GM12864 (cell line): ENCODE results near the gene TNKS1BP1.
"Not testable (repeated sequence)": the region's sequence is repeated elsewhere in the genome, so short reads cannot be mapped to it uniquely, and the experiment has no call there.

Experiments
- DNase-seq: peaks from one replicate; pipeline ENCODE4 v3.0.0-alpha.2; 2011; ENCODE audit warnings: low read depth
- H3K4me3 ChIP-seq: 2 replicates; pipeline ENCODE4 v1.5.1; 2011; ENCODE audit warnings: mild to moderate bottlenecking, low read depth, low read length, control low read depth
- TF ChIP-seq, protein P1 (sequence below): IDR thresholded peaks from 2 replicates; pipeline ENCODE4 v1.5.1; 2011; ENCODE audit warnings: low read depth, mild to moderate bottlenecking, moderate library complexity, low read length, control low read depth, inconsistent platforms; ENCODE audit errors: missing control alignments

Gene TNKS1BP1

DNA sequence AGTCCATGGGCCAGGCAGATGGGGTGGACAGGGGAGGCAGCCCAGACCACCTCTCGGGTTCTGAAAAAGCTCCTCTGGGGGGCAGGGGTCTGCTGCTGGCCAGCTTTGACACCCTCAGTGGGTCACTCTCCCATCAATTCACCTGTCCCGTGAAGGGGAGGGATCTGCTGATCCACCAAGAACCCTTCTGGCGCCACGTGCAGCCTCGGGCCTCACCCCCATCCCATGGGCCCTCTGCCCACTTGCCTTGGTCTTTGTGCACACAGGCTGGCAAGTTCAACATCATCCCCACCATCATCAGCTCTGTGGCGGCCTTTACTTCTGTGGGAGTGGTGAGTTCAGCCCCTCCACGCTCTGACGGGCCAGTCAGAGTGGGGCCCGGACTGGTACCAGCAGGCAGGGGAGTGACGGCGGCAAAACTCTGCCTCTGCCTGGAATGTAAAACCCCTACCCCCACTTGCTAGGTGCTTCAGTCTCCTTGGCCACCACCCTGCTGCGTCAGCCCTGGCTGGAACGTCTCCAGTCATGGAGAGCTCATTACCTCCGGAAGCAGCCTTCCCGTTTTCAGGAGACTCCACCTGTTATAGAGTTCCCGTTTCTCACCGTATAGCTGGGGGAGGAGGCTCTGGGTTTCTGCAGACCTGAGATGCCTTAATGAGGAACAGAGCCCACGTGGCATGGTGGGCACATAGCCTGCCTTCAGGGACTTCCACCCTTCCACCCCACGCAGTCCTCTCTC is 43.5 kb upstream of the TNKS1BP1 start:
- DNase-seq = no peak

DNA sequence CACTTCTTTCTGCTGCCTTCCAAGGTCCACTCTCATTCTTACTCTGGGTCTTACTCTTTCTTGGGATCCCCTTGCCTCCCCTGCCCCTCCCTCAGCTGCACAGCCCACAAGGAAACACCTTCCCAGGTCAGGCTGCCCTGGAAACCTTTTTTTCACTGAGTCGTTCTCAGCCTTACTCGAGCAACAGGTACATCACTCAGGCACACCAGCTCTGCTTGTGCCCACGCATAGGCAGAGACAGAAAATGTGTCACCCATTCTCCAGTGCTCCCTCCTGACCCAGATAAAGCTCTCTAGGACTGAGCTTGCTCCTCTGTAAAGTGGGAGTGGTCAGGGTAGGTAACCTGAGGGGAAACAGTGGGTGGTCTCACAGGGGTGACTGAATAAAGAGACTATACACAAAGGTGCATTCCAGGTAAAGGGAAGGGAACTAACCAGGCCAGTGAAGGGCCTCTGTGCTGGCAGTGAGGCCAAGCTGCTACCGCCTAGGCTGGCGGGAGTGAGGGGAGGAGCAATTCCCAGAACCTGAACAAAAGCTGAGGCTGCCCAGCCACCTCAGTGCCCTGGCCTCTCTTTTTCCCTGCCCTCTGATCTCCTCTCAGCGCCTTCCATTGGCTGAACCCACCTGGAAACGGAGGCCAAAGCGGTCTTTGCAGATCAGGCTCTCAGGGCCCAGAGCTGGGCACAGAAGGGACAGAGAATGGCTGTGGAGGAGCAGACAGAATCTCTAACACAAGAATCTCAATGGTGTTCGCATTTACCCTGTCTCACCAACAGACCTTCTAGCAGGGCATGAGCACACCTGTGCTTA is 40.3 kb upstream of the TNKS1BP1 start:
- TF ChIP-seq, protein P1, sequence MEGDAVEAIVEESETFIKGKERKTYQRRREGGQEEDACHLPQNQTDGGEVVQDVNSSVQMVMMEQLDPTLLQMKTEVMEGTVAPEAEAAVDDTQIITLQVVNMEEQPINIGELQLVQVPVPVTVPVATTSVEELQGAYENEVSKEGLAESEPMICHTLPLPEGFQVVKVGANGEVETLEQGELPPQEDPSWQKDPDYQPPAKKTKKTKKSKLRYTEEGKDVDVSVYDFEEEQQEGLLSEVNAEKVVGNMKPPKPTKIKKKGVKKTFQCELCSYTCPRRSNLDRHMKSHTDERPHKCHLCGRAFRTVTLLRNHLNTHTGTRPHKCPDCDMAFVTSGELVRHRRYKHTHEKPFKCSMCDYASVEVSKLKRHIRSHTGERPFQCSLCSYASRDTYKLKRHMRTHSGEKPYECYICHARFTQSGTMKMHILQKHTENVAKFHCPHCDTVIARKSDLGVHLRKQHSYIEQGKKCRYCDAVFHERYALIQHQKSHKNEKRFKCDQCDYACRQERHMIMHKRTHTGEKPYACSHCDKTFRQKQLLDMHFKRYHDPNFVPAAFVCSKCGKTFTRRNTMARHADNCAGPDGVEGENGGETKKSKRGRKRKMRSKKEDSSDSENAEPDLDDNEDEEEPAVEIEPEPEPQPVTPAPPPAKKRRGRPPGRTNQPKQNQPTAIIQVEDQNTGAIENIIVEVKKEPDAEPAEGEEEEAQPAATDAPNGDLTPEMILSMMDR = no peak
- DNase-seq = no peak
- H3K4me3 ChIP-seq = no peak overlapping the region

More for the DNA sequence above, 43.5 kb upstream of the TNKS1BP1 start:
- no peak overlapping the region for H3K4me3 ChIP-seq
- TF ChIP-seq, protein P1 = no peak

DNA sequence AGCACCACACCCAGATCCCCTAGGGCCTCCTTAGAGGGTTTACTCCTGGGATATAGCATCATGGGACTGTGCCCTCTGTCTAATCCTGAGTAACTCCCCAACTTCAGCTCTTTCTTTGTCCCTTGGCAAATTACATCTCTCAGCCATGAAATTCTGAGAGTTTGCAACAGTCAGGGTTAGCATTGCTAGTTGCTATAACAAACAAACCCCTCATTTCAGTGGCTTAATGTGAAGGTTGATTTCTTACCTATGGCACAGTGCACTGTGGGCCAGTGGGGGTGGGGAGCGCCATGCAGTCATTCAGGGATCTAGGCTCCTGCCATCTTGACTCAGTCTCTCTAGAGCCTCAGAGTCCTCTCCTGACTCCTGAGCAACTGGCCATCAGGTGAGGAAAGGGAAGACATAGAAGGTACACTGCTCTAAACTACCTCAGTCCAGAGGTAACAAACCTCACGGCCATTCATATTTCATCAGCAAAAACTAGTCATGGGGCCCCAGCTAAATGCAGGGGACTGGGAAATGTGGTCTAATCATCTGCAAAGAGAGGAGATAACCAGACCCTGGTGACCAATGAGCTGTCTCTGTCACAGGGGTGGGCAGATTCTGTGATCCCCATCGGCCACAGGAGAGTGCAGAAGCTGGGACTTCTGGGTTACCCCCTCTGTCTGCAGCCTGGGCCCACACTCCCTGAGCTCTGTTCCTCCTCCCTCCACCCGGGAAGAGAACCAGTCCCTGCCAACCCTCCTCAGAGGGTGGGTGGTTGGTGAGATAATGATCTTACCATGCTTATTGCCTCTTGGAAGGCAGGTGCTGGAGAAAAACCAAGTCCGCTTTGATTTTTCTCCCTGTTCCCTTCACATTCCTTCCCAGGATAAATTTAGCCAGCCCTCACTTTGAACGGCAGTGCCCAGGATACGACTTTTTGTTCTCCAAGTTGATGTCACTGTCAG is 38.7 kb upstream of the TNKS1BP1 start:
- H3K4me3 ChIP-seq = no peak overlapping the region
- DNase-seq = no peak
- TF ChIP-seq, protein P1 = no peak

DNA sequence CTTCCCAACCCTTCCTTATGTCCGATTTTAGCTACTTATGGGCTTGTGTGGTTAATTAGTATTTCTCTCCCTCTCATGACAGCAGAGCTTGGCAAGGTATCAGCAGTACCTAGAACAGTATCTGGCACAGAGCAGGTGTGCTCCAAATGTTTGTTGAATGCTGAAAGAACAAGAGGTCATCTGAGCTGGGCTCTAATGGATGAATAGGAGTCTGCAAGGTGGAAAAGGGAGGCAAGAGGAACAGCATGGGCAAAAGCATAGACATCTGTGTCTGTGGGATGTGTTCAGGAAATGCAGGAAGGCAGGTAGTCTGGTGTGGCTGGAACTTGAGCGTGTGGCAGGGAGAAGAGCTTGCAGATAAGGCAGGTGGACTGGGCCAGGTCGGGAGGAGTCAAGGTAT is 37.2 kb upstream of the TNKS1BP1 start:
- TF ChIP-seq, protein P1 = no peak
- no peak for DNase-seq
- no peak overlapping the region for H3K4me3 ChIP-seq

DNA sequence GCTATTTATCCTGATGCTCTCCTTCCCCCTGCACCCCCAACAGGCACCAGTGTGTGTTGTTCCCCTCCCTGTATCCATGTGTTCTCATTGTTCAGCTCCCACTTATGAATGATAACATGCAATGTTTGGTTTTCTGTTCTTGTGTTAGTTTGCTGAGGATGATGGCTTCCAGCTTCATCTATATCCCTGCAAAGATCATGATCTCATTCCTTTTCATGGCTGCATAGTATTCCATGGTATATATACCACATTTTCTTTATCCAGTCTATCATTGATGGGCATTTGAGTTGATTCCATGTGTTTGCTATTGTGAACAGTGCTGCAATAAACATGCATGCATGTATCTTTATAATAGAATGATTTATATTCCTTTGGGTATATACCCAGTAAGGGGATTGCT is 36.7 kb upstream of the TNKS1BP1 start:
- not testable (repeated sequence) for DNase-seq, H3K4me3 ChIP-seq

DNA sequence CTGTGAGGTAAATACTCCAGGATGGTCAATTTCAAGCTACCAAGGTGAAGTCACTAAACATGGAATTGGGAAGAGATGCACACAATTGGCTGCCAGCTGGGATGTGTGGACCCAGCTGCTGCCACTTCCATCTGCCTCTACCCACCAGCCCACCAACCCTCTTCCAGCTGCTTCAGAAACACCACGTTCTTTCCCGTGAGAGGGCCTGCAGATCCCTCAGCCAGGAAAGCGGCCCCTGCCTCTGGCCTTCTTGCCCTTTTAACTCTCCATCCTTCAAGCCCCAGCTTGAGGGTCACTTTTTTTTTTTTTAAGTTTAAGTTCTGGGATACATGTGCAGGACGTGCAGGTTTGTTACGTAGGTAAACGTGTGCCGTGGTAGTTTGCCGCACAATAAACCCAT is 36.2 kb upstream of the TNKS1BP1 start:
- no peak for DNase-seq
- H3K4me3 ChIP-seq = no peak overlapping the region
- TF ChIP-seq, protein P1 = no peak
